GM12873 (cell line): ENCODE data around the gene MFN2.
A peak's percentile ranks its signal among the peaks of the same experiment; 100 is the strongest.

Experiments used
- TF ChIP-seq, protein P1 (sequence below): IDR thresholded peaks from 2 replicates; pipeline ENCODE4 v1.5.1; 2012; ENCODE audit warnings: low read depth, mild to moderate bottlenecking, moderate library complexity, low read length, control low read depth; ENCODE audit not compliant: insufficient read depth; ENCODE audit errors: missing control alignments

Gene MFN2

DNA sequence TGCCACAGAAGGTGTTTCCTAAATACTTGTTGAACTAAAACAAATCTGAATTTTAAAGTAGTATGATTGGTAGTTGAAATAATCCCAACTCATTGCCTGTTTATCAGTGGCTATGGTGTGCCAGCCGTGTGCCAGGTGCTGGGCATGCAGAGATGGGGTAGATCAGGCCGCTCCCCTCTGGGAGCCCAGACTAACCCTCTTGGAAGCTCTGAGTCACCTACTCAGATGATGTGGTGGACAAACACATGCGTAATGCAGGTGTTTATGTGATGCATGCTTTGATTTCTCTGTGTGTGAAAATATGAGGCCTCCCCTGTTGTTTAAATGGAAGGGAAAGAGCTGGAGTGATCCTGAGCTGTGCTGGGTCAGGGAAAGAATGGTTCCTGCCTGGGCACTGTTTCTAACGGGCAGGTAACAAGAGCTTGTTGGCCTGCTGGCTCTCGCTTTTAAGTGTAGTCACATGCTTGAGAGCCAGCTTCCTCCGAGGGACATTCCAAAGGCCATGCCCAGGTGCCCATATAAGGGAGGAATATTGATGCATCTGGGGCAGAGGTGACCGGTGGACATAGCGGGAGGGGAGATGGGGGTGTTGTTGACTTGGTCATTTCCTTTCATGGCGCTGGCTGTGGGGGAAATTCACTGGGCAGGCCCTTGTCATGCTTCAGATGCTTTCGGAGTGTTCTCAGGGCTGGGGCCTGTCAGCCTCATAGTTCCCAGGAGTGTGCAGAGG lies 10.2 kb downstream of the MFN2 start:
- TF ChIP-seq, protein P1, sequence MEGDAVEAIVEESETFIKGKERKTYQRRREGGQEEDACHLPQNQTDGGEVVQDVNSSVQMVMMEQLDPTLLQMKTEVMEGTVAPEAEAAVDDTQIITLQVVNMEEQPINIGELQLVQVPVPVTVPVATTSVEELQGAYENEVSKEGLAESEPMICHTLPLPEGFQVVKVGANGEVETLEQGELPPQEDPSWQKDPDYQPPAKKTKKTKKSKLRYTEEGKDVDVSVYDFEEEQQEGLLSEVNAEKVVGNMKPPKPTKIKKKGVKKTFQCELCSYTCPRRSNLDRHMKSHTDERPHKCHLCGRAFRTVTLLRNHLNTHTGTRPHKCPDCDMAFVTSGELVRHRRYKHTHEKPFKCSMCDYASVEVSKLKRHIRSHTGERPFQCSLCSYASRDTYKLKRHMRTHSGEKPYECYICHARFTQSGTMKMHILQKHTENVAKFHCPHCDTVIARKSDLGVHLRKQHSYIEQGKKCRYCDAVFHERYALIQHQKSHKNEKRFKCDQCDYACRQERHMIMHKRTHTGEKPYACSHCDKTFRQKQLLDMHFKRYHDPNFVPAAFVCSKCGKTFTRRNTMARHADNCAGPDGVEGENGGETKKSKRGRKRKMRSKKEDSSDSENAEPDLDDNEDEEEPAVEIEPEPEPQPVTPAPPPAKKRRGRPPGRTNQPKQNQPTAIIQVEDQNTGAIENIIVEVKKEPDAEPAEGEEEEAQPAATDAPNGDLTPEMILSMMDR: no peak

DNA sequence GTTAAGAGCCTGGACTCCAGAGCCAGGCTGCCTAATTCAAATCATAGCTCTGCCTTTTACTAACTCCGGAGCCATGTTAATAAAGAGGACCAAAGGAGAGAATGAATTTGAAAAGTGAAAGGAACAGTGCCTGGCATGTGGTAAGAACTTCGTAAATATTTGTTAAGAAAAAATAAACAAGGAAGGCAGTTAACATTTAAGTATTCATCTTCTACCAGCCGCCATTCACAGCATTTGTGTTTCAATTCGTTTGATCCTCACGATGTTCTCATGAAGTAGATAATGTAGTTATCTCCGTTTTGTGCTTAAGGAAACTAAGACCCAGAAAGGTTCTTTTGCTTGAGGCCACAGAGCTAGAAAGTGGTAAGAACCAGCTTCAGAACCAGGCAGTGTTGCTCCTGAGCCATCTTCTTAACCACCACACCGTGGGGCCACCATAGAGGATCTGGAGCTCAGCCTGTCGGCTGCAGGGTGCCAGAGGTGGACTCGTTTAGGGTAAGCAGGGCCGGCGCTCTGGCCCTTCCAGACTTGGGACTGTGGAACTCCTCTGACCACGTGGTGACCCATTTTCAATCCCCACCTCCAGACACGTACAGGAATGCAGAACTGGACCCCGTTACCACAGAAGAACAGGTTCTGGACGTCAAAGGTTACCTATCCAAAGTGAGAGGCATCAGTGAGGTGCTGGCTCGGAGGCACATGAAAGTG lies 11.9 kb downstream of the MFN2 start:
- TF ChIP-seq, protein P1: no peak

DNA sequence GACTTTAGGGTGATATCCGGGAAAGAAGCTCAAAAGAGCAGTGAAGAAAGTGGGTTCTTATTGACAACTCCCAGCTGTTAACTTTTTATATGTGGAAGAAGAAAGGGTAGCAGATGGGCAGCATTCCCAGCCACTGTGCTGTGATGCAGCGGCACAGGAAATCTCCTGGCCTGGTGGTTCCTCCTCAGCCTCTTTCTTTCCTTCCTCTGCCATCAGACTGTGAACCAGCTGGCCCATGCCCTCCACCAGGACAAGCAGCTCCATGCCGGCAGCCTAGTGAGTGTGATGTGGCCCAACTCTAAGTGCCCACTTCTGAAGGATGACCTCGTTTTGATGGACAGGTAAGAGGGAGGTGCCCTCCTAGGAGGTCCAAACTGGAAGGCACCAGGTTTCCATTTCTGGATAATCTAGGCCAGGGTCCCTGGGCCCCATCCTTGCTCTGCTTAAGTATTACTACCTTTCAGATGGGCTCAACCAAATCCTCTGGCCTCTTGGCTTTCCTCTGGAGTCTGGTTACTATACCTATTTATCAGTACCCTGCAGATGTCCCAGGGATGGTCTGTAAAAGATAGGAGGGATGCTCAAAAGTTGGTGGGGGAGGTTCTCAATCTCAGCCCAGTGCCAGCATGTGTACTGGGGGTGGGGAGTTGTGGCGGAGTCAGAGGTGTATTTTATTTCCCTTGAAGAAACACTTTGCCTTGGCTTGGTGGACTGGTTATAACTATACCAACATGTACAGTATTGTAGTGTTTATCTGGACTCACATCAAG lies 17.0 kb downstream of the MFN2 start:
- TF ChIP-seq, protein P1: no peak

DNA sequence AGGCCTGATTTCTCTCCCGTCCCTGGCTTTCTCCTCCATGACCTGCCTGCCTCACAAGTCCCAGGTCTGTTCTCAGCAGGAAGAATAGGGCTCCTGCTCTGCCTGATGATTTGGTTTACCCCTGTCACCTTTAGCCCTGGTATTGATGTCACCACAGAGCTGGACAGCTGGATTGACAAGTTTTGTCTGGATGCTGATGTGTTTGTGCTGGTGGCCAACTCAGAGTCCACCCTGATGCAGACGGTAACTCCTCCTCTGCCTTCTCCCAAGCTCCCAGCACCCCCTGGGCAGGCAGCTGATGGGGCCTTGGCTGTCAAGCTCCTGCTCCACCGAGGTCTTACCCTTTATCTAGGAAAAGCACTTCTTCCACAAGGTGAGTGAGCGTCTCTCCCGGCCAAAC lies 18.4 kb downstream of the MFN2 start:
- TF ChIP-seq, protein P1: no peak

DNA sequence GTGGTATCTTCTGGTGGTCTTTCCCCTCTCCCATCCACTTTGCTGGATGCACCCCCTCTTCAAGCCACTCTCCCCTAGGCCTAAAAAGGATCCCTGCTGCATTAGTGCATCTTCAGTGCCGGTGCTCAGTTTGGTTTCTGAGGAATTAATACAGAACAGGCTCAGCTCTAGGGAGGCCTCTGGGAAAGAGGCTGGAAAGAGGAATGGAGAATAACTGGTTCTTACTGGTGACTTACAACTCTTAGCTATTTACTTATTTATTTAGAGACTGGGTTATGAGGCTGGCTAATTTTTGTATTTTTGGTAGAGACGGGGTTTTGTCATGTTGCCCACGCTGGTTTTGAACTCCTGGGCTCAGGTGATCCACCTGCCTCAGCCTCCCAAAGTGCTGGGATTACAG lies 19.0 kb downstream of the MFN2 start:
- TF ChIP-seq, protein P1: no peak

DNA sequence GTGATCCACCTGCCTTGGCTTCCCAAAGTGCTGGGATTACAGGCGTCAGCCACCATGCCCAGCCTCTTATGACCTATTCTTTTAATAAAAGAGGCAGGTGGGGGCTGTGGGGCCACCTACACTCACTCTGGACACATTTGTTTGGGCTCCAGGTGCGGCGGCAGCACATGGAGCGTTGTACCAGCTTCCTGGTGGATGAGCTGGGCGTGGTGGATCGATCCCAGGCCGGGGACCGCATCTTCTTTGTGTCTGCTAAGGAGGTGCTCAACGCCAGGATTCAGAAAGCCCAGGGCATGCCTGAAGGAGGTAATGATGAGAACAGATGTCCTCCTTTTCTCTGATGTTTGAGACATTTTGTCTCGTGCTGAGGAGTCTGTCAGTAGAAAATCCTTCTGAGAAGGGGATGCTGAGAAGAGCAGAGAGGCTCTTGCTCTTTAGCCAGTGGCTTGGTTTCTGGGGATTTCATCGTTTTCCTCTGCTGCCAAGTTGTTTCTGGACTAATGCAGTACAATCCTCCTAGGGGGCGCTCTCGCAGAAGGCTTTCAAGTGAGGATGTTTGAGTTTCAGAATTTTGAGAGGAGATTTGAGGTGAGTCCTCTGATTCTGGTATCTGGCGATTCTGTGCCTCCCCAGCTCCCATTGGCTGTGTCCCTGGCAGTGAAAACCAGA lies 21.1 kb downstream of the MFN2 start:
- TF ChIP-seq, protein P1: peak; percentile 78
